Calu3 (cell line): Measurements from ENCODE around the gene ETV7. TPM values are rescaled to one million over a fixed set of nuclear protein-coding genes. Genes with fewer than 3 reads are reported as not detected.

Experiments used
- BruUV-seq: library from RNA; stranded (reverse); fragments of 400-500 nt; replicated peaks from 2 replicates; lab custom pipeline; 2021; lab: Mats Ljungman, UMichigan
- CTCF ChIA-PET: fragments of 300-600 bp; sonication (Branson Sonifier 250); formaldehyde crosslinking; loops from one replicate; lab custom pipeline; 2022; ENCODE audit warnings: antibody characterized with exemption; lab: Charles Lee
- DNase-seq: peaks from one replicate; pipeline ENCODE4 v3.0.0; 2022
- H3K27ac Mint-ChIP-seq: one replicate; pipeline ENCODE4 v1.8.0; 2022; ENCODE audit warnings: mixed read lengths; ENCODE audit not compliant: unreplicated experiment
- H3K27me3 Mint-ChIP-seq: one replicate; pipeline ENCODE4 v1.8.0; 2022; ENCODE audit warnings: mixed read lengths; ENCODE audit not compliant: unreplicated experiment
- H3K36me3 Mint-ChIP-seq: one replicate; pipeline ENCODE4 v1.8.0; 2022; ENCODE audit warnings: mild to moderate bottlenecking, moderate library complexity, mixed read lengths; ENCODE audit not compliant: insufficient read depth, unreplicated experiment
- H3K4me1 Mint-ChIP-seq: one replicate; pipeline ENCODE4 v1.8.0; 2022; ENCODE audit warnings: mild to moderate bottlenecking, low read depth, mixed read lengths; ENCODE audit not compliant: unreplicated experiment
- H3K4me3 Mint-ChIP-seq: one replicate; pipeline ENCODE4 v1.8.0; 2022; ENCODE audit warnings: mild to moderate bottlenecking, low read depth, moderate library complexity, mixed read lengths; ENCODE audit not compliant: unreplicated experiment
- H3K9me3 Mint-ChIP-seq: one replicate; pipeline ENCODE4 v1.8.0; 2022; ENCODE audit warnings: low read depth, mixed read lengths; ENCODE audit not compliant: unreplicated experiment
- intact Hi-C: fragments of 100-400 bp; cut with micrococcal nuclease; formaldehyde crosslinking; loops from one replicate; pipeline ENCODE4 v1.10.0; 2022; ENCODE audit not compliant: unreplicated experiment
- total RNA-seq: library from RNA; stranded (reverse); gene quantifications from 2 replicates; pipeline ENCODE4 v1.2.3, GENCODE V29; 2022
- TF ChIP-seq, protein P1 (sequence below): fragments of 200-600 bp; IDR thresholded peaks from one replicate; pipeline ENCODE4 v1.8.0; 2022; ENCODE audit warnings: antibody characterized with exemption; ENCODE audit not compliant: unreplicated experiment

ETV7 gene
- total RNA-seq, 1 experiment from 2014 or later = 2.6 TPM

DNA sequence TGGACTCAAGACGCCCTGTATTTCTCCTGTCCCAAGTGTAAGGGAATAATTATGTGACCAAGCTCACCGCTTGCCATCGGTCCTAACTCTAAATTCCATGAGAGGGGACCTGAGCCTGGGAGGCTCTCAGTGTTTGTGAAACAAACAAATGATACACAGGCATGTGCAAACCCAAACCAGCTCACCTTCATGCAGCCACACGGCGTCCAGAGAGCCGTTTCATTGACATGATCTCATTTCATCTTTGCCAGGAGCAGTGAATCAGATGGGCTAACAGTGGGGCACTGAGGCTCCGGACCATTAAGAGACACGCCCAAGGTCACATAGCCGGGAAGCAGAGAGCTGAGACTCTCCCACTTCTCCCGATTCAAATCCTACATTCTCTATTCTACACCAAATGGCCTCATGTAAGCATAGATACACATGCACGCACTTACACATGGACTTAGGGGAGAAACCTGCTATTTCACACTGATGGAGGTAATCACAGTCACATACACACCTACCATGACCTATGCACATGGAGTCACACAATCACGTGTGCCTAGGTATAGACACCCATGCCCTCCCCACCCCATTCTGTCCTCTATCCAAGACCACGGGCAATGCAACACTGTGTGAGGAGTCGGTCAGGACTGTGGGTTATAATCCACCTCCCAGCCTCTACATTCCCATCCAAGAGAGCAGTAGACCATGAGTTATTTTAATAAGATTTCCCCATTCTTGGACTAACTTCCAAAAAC, 51.8 kb downstream of the ETV7 start:
- Mint-ChIP-seq H3K36me3 (peaks cover under 1% of the 10 kb centered on the region), H3K4me3 (peak overlapping the region; percentile 48), H3K27me3 (peaks cover 25% of the 10 kb centered on the region), H3K4me1 (peaks cover 32% of the 10 kb centered on the region), H3K9me3 (no peaks in the 10 kb centered on the region), H3K27ac (peak overlapping the region; percentile 1)
- CTCF ChIA-PET = interaction anchor here (0.9 to 1.6 kb wide), 4 partner anchors 15 to 33 kb away, joined by 3 to 8 read pairs (median 3); no protein-coding TSS in a partner anchor
- no TSS peak for BruUV-seq
- TF ChIP-seq, protein P1, sequence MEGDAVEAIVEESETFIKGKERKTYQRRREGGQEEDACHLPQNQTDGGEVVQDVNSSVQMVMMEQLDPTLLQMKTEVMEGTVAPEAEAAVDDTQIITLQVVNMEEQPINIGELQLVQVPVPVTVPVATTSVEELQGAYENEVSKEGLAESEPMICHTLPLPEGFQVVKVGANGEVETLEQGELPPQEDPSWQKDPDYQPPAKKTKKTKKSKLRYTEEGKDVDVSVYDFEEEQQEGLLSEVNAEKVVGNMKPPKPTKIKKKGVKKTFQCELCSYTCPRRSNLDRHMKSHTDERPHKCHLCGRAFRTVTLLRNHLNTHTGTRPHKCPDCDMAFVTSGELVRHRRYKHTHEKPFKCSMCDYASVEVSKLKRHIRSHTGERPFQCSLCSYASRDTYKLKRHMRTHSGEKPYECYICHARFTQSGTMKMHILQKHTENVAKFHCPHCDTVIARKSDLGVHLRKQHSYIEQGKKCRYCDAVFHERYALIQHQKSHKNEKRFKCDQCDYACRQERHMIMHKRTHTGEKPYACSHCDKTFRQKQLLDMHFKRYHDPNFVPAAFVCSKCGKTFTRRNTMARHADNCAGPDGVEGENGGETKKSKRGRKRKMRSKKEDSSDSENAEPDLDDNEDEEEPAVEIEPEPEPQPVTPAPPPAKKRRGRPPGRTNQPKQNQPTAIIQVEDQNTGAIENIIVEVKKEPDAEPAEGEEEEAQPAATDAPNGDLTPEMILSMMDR = no peak
- DNase-seq = no peak
- intact Hi-C loops = no loop called here

GRCh38 chr6:36334832-36335459, 52.5 kb downstream of the ETV7 start:
- TF ChIP-seq, protein P1 = no peak
- Mint-ChIP-seq H3K4me1 (peaks cover 25% of the 10 kb centered on the region), H3K4me3 (peak overlapping the region; percentile 48), H3K27me3 (peaks cover 28% of the 10 kb centered on the region), H3K36me3 (no peaks in the 10 kb centered on the region), H3K9me3 (no peaks in the 10 kb centered on the region), H3K27ac (peak overlapping the region; percentile 1)
- no TSS peak for BruUV-seq
- intact Hi-C loops = no loop called here
- CTCF ChIA-PET = interaction anchor here (0.8 to 1.6 kb wide), 5 partner anchors 15 to 32 kb away, joined by 3 to 8 read pairs (median 3); no protein-coding TSS in a partner anchor
- DNase-seq = peak; percentile 26

DNA sequence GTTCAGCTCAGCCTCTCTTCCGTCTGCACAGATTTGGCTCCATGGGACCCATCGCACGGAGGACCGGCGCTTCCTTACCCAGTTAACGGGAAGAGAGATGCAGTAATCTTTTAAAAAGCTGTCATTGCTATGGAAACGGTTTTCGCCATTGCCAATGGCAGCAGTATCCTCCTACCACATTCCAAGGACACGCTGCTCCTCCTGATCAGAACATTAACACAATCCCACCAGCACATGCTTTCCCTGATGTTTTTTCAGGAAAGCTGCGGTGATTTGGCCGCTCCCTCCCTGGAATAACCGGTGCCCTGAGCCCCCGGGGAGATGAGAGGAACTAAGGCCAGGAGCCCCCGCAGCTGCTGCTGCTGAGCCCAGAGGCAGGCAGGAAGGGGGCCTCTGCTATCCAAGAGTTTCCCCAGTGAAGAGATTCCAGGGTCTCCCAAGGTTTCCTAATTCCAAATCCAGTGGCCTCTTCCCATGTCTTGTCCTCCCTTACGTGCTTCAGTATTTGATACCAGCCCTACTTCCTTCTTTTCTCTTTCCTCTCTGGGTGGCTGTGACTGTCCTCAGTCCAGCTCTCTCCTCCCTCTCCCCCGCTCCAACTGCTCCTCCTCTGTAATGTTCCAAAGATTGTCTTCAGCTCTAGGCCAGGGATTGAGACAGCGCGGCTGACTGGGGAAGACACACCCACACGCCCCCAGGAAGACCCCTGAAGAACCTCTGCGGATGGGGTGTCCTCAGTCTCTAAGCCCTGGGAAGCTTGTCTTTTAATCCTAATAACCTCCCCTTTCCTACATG, 53.3 kb downstream of the ETV7 start:
- Mint-ChIP-seq H3K4me1 (peaks cover 23% of the 10 kb centered on the region), H3K9me3 (no peaks in the 10 kb centered on the region), H3K27me3 (peaks cover 36% of the 10 kb centered on the region), H3K36me3 (no peaks in the 10 kb centered on the region), H3K27ac (no peak overlapping the region), H3K4me3 (no peak overlapping the region)
- CTCF ChIA-PET = interaction anchor here (0.6 to 1.6 kb wide), 5 partner anchors 29 to 205 kb away, joined by 4 to 8 read pairs (median 5); no protein-coding TSS in a partner anchor
- DNase-seq = no peak
- intact Hi-C loops = no loop called here
- BruUV-seq = no TSS peak
- TF ChIP-seq, protein P1 = no peak

DNA sequence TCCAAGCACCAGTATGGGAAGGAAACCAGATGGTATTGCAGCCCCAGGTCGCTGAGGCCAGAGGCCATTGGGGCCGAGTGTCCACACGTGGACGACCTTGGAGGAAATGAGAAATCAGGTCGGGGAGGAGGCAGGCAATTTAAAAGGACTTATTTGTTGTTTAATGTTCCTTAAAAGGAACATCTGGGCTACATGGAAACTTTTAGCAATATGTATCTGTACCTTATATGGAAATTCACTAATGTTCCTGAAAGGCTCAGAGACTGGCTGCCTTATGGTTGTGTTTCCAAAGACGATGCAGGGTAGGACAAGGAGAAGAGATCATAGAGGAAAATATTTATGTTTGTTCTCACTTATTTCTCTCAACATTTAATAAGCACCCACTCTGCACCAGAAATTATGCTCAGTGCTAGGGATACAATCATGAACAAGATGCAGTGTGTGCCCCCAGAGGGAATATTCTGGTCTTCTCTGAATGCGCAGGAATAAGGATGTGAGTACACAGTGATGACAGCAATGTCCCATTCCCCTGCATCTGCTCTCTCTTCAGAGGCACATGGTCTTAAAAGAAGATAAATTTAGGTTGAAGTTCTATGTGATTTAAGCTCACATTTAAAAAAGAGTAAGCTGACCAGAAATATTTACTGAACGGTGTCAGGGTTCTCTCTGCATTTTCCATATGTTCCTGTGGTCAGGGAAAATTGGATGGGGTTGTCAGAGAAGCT, 54.1 kb downstream of the ETV7 start:
- Mint-ChIP-seq H3K9me3 (no peaks in the 10 kb centered on the region), H3K4me1 (peaks cover 23% of the 10 kb centered on the region), H3K27me3 (peaks cover 44% of the 10 kb centered on the region), H3K27ac (no peak overlapping the region), H3K4me3 (no peak overlapping the region), H3K36me3 (no peaks in the 10 kb centered on the region)
- intact Hi-C loops = no loop called here
- CTCF ChIA-PET = interaction anchor here (0.6 kb wide), 1 partner anchor 82 kb away, joined by 4 read pairs; no protein-coding TSS in a partner anchor
- BruUV-seq = no TSS peak
- no peak for DNase-seq
- TF ChIP-seq, protein P1 = no peak
